GM19468 (cell line): ENCODE results near the gene FHIT.

Experiments used
- ATAC-seq: cut with Tn5 transposase; IDR thresholded peaks from one replicate; pipeline ENCODE4 v1.9.1; 2021; ENCODE audit warnings: mild to moderate bottlenecking, moderate library complexity, moderate number of reproducible peaks; ENCODE audit not compliant: unreplicated experiment; ENCODE audit errors: extremely low read depth

The FHIT gene

DNA sequence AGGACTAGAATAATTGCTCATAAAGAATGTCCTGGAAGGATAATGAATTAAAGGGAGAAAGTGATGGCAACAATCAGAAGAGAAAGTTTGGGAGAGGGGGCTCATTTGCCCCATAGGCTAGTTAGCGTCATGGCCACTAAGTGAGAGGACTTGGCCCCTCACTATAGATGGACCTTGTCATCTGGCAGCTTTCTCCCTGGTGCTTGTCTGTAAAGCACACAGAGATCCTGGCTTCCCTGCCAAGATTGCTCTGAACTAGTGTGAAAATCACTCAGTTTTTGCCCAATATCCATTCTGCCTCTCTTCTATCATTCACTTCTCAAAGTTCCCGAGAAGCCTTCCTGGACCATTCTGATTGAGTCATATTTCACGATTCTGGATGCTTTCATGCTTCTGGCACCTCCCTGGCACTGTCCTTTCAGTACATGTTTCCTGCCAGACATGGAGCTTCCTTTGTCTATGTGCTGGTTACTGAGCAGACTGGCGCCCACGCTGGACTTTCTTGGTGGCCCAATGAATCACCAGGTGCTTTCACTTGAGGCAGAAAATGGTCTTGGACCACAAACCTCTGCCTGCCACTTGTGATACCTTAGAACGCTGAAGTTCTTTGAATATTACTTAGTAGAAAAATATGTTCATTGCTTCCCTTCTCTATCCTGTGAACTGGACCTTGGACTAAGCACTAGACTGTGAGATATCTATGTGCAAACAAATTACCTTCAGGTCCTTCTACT is 1491.8 kb downstream of the FHIT start:
- ATAC-seq = no peak

DNA sequence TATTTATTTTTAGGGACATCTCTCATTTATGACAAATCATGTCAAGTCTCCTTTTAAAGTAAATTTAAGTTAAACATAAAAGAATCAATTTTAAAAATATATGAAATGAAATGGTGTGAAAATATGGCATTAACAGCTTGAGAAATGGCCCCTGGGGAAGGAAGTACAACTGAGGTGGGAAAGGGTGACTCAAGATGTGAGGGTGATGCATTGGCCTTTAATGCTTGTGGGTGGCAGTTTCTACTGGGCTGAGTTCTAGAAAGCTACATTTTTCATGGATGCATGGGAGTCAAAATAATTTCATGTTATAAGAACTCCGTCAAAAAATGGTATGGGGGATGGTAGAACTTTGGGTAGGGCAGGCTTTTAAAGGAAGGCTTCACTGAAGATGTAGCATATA is 1492.6 kb downstream of the FHIT start:
- ATAC-seq = no peak

DNA sequence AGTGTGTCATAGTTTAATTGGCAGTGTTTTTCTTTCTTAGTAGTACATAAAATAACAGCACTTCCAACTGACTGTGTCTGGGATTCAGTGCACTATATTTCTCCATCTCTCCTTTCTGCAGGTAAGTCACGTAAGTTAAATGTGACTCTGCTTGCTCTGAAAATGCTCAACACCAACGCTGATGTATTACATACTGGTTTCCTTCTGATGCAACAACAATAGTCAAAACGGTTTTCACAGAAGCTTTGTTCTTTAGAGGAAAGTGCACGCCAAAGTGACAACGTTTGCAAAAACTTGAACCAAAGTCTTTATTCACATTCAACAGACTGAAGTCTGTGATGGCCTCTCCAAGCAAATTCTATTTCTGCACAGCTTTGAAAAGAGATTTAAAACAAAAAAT is 1494.3 kb downstream of the FHIT start:
- ATAC-seq = no peak

DNA sequence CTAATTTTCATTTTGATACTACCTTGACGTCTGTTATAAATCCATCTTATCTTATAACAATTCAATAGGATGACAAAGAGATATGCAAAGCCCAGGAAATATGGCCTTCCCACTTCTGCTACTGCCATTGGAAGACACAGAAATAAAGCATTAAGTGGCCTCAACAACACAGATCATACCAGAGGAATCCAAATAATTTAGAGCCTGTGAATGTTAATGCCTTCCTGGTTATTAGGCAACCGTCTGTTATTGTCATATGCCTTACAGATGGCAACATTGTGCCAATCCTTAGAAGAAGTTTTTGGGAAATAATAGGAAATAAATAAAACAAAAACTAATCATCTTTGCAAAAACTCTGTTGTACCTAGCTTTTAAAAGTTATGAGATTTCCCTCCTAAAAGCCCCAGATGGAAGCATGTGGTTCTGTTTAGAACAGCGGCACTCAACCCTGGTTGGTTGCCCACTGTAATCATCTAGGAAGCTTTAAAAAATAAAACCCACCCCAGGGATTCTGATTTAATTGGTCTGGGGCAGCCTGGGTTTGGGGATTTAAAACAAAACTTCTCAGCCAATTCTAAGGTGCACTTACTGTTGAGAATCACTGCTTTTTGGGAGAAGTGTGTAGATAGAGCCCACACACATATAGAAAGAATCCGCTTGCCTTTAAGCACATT is 1496.7 kb downstream of the FHIT start:
- no peak for ATAC-seq

DNA sequence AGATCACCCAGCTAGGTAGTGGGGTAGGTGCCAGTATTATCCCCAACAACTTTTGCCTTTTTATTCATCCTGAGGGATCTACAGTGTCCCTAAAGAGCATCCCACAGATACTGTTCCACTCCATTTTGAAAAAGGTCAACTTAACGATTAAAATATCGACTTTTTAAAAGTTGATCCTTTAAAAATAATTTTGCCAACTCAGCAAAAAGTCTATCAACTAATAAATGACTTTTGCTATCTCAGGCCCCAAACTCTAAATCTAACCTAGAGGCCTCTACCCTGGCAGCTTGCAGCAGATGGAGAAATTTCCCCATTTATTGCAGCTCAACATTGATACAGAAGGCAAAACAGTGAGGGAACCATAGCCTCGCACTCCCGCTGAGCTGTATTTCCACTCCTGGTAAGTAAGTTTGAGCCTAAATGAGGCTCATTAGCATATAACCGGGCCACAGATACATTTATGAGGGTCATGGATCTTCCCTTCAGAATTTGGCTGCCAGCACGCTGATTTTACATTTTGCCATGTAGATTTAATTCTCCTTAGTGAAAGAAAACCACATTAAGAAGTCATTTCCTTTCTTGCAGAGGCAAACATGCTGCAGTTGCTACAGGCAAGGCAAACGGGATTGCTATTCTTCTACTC is 1497.3 kb downstream of the FHIT start:
- no peak for ATAC-seq

DNA sequence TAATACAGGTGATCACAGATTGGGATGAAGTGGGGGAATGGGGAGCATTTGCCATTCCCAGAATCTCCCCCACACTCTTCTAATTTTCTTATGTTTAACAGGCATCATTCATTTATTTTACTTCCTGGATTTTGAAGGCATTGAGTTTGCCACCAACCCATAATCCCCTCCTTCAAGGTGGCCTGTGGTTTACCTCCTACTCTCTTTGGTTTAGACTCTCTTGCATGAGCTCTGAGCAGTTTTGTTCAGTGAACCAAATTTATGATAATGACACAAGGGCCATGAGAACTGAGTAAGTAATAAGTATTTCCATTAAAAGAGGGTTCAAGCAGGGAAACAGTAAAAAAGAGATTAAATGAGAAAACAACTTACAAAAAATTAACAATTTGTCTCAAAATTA is 1498.3 kb downstream of the FHIT start:
- no peak for ATAC-seq

DNA sequence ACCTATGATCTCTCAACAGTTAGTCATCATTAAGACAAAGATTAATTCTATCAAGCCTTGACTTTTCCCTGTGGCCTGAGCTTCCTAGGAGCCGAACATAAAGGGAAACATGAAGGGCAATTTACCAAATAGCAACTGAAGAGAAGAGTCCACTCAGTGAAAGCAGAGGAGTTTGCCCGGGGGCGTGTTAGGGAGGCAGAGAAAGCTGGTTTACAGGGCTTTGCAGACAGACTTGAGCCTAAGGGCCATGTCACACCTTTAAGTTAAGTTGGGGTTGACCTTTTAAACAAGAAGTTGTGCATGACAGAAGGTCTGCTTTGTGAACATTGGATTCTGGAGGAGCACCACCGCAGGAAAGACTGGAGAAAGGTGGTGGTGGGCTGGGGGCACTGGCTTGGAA is 1499.6 kb downstream of the FHIT start:
- ATAC-seq = no peak

DNA sequence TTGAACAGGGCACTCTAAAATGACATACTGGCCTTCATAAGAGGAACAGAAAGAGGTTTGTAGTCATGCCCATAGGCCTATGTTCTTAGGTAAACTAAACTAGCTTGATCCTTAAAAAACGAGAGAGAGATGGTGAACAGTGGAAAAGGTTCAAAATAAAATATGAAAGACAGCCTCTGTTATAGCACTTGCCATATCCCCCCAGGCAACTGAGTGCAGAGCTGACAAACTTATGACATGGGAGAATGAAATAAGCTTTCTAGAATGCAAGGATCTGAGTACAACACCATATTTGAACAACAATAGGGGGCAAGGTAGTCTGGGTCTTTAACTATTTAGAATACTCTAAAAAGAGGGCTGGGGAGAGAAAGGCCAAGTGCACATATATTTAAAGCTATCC is 1500.9 kb downstream of the FHIT start:
- ATAC-seq = no peak

DNA sequence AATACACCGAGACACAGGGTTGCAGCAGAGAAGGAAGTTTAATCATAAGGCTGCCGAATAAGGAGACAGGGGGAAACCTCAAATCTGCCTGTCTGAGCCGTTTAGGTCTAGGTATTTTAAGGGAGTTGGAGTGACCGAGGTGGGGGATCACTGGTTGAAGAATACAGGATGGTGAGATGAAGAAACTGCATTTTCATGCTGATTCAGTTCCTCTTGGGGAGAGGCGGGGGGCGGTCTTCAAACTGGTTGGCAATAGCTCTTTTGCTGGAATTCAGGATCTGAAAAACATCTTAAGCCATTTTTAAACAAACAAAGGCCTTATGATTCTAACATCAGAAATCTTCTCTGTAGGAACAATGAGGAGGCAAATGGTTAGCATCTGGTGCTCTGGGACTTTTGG is 1502.0 kb downstream of the FHIT start:
- no peak for ATAC-seq

DNA sequence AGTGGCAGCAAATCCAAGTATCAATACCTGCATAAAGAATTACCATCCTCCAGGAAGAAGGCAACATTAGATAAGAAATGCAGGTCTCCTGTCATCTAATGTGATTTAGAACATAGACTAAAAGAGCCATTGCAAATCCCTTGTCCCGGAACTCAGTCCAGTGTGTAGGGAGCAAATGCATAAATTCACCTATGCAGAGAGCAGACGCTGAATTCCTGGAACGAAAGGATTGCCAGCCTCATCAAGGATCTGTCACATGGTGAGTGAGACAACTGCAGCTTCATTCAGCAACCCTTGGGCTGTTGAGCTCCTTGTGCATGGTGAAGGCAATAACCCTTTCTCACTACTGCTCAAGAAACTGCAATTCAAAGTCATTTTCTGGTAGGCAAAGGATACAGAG is 1504.7 kb downstream of the FHIT start:
- no peak for ATAC-seq

DNA sequence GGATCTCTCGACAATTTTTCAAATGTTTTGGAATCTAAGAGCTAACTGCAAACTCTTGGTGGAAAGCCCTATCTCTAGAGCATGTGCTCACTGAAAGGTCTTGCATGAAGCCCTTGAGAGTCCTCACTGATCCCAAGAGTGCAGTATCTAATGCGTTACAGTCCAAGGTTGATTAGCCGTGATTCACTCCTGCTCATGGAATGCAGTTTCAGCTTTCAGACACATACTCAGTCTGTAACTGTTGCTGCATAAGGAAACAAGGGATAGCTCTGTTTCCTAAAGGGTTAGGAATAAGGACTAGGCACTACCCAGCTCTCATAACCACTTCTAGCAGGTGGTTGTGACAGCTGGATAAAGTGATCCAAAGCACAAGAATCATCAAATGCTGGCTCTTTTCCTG is 1514.0 kb downstream of the FHIT start:
- ATAC-seq = no peak

DNA sequence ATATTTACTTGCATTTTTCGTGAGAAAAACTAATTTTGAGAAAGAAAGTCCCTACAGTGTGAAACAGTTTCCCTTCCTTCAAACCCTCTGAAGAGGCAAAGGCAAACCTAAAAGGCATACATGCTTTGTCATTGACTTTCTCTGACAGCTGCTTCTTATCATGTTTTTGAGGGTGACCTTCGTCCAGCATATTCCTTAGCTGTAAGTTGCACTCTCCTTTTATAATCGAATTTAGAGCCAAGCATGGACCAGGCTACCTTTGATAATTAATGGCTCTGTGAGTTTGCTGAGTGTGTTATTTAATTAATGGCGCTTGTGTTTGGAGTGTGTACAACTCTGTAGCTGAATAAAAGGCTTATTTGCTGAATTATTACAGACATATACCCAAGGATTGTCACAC is 1517.2 kb downstream of the FHIT start:
- no peak for ATAC-seq

DNA sequence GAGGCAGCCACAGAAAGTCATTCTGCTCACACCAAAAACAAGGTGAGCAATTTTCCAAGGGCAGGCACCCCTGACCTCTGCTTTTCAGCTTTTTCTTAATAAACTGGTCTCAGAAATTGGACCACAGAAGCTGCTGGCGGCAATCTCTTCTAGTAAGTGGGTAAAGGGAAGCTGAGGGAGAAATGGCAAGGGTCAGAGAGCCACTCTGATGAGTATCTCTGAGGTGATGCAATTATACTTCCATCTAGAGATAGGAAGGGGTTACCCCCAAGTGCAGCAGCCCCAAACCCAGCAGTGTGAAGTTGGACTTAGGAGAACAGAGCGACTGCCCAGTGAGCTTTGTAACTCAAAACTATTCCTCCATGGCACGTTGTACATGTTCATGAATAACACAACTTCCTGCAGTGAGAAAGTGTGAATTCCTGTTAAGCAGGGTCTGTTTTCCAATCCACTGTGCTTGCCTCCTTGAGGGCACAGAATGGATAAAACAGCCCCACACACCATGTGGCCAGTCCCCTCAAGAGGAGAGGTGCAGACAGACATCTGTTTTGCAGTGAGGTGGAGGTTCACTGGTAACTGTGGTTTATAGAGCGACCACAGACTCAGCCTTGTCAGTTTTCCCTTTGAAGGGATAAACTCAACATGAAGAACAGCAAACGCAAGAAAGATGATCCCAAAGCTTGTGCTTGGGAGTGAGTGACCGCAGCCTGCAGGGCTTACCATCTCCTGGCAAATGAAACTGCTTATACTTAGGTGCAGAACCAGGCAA is 1518.0 kb downstream of the FHIT start:
- no peak for ATAC-seq

DNA sequence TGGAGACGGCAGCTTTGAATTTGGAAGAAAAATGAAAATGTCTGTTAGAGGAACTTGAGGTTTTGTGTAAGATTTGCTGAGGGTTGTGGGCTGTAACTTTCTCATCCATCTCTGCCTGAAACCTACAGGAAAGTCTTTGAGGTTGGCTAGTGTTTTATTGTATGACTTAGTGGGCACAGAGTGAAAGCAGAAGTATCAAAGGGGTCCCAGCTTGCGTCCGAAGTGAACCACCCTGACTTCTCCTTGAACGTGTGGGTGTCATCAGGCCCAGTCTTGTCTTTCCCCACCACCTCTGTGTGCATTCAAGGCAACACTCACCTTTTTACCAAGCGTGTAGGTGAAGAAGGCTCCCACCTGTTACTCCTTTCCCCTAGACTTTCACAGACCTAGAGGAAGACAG is 1519.3 kb downstream of the FHIT start:
- no peak for ATAC-seq

DNA sequence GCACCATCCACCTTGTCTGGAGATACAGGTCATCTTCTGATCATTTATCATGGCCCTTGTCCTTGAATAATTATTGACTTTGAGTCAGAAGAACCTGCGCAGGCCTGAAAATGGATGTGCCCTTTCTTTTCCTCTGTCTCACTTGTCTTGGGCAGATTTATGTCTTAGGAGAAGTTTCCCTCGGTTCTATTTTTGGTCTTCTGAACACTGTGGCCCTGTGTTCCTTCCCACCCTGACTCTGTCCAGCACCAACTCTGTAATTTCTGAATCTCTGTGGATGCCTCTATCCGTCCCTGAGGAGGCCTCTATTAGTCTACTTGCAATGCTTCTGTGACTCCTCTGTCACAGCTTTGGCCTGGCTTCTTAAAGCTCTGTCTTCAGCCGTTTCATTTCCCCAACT is 1520.7 kb downstream of the FHIT start:
- no peak for ATAC-seq

DNA sequence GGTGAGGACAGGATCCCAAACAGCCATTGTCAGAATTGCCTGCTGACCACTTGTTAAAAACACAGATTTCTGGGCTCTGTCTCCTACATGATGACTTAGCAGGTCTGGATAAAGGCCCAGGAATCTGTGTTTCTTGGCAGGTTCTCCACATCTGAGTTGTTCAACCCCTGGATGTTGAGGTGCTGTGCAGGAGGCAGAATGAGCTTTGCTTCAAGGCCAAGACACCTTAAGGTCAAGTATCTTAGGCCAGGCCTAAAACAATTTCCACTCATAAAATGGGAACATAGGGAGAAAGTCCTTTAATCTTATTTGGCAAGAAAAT is 1522.7 kb downstream of the FHIT start:
- ATAC-seq = no peak

DNA sequence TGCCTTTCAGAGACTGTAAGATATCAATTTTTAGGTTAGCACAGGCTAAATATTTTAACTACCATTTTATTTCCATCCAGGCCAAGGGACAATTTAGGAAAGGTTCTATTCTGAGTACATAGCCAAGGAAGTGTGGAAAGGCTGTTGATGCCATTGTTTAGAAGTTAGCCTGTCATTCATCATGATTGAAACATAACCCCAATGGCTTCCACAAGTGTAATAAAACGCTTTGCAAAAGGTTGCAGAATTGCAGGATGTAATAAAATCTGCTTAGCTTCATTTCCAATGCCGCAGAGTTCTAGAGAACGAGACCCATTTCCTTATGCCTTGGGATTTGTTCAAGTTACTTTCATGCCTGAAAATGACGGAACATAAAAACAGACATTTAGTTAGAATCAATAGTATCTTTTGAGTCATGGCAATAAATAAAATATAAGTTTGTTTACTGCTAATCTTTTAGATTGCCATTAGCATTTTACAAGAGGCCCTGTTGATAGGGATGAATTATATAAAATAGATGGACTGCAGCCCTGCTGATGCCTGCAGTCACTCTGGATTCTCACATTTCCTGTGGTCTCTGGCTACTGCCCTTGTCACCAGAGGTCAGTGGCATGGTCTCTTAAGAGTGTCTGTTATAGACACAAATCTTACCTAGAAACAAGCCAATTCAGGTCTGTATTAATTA is 1523.2 kb downstream of the FHIT start:
- no peak for ATAC-seq

DNA sequence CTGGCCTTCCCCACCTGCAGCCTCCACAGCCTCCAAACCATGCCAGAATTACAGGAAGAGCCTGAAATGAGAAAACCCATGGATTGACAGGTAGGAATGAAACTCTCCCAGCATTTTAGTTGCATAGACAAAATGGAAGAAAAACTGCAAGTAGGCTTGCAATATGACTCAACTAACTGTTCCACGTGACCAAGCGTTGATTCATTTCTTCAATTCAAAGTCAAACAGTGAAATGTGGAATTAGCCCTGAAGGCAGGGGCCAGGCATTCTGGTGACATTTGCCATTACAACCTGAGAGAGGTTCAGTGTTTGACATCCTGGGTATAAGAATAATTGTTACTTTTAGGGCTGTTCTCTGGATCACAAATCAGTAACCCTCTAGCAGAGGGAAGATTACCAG is 1525.0 kb downstream of the FHIT start:
- ATAC-seq = no peak

DNA sequence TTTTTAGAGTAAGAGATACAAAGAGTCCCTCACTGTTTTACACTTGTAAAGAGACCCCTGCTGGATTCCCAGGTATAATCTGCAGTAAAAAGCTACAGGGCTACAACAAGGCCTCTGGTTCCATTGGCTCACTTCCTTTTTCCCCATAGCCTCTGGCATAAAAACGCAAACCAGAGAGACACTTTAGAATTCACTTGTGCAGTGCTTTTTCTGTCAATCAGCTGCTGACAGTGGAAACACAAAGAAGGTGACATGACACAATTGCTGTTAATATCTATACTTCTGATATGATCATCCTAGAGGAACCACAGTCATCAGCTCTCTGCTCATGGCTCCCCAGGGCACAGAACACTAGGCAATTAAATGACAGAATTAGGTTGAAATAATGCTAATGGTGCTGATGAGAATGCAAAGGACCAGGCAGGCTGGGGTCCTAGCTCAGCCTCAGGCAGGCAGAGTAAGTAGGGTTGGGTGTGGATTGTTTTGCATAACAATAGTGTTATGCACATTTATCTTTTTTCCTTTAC is 1533.5 kb downstream of the FHIT start:
- ATAC-seq = no peak

DNA sequence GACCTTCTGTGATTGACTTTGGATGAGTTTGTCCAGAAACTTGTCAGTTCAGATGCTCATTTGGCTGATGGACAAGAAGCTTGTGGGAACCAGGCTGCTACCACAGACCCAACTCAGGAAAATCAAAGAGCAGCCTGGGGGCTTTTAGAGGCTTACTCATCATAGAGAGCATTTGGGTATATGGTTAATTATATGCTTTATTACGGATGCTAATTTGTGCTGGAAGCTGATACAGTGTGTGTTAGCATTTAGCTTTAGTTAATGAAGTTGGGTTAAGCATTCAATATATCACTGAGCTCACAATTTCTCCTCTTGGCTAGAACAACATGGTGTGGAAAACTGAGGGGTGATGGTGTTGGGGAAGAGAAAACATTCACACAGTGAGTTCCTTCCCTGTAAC is 1537.2 kb downstream of the FHIT start:
- ATAC-seq = no peak
